Neural progenitor cell (in vitro differentiated cells): Measurements from ENCODE around the gene RAB25. TPM values are rescaled to one million over a fixed set of nuclear protein-coding genes. Genes with fewer than 3 reads are reported as not detected.

Experiments used
- DNase-seq: peaks from one replicate; pipeline ENCODE4 v3.0.0-alpha.2; 2016; ENCODE audit warnings: low spot score
- H2AFZ ChIP-seq: fragments of 200-600 bp; sonication (generic); replicated peaks from 2 replicates; pipeline ENCODE4 v1.6.1; 2016; ENCODE audit warnings: antibody characterized with exemption
- H3F3A ChIP-seq: fragments of 200-600 bp; sonication (generic); 2 replicates; pipeline ENCODE4 v1.6.1; 2016; ENCODE audit warnings: antibody characterized with exemption, low read depth
- H3K27ac ChIP-seq: fragments of 200-600 bp; sonication (generic); 2 replicates; pipeline ENCODE4 v1.5.1; 2016; ENCODE audit warnings: mild to moderate bottlenecking
- H3K27me3 ChIP-seq: fragments of 200-600 bp; sonication (generic); 2 replicates; pipeline ENCODE4 v1.6.1; 2016; ENCODE audit warnings: mild to moderate bottlenecking, moderate library complexity
- H3K36me3 ChIP-seq: fragments of 200-600 bp; sonication (generic); 2 replicates; pipeline ENCODE4 v1.5.1; 2016
- H3K4me1 ChIP-seq: fragments of 200-600 bp; sonication (generic); 2 replicates; pipeline ENCODE4 v1.6.1; 2016; ENCODE audit warnings: mixed run types
- H3K4me2 ChIP-seq: fragments of 200-600 bp; sonication (generic); 2 replicates; pipeline ENCODE4 v1.6.1; 2016
- H3K4me3 ChIP-seq: fragments of 200-600 bp; sonication (generic); 2 replicates; pipeline ENCODE4 v1.5.1; 2016
- H3K79me2 ChIP-seq: fragments of 200-600 bp; sonication (generic); 2 replicates; pipeline ENCODE4 v1.6.1; 2016; ENCODE audit warnings: low read depth
- H3K9ac ChIP-seq: fragments of 200-600 bp; sonication (generic); 2 replicates; pipeline ENCODE4 v1.6.1; 2016
- H3K9me3 ChIP-seq: fragments of 200-600 bp; sonication (generic); 2 replicates; pipeline ENCODE4 v1.5.1; 2016; ENCODE audit warnings: low read depth
- H4K20me1 ChIP-seq: fragments of 200-600 bp; sonication (generic); 2 replicates; pipeline ENCODE4 v1.6.1; 2016; ENCODE audit warnings: low read depth
- H3K27ac Mint-ChIP-seq: 3 replicates; pipeline ENCODE4 v1.8.0; 2021; ENCODE audit warnings: mixed read lengths
- H3K27me3 Mint-ChIP-seq: 2 replicates; pipeline ENCODE4 v1.8.0; 2022; ENCODE audit warnings: low read depth, mild to moderate bottlenecking, inconsistent platforms, moderate library complexity, mixed read lengths; ENCODE audit not compliant: insufficient read depth
- H3K36me3 Mint-ChIP-seq: 3 replicates; pipeline ENCODE4 v1.8.0; 2021; ENCODE audit warnings: mixed read lengths
- H3K4me1 Mint-ChIP-seq: 3 replicates; pipeline ENCODE4 v1.8.0; 2021; ENCODE audit warnings: mixed read lengths
- H3K4me3 Mint-ChIP-seq: 3 replicates; pipeline ENCODE4 v1.8.0; 2021; ENCODE audit warnings: mild to moderate bottlenecking, moderate library complexity, mixed read lengths
- H3K9me3 Mint-ChIP-seq: 3 replicates; pipeline ENCODE4 v1.8.0; 2020; ENCODE audit warnings: mixed read lengths
- CTCF ChIP-seq: fragments of 200-600 bp; sonication (generic); IDR thresholded peaks from 2 replicates; pipeline ENCODE4 v1.5.1; 2017; ENCODE audit warnings: antibody characterized with exemption, mild to moderate bottlenecking
- EZH2 ChIP-seq: fragments of 200-600 bp; sonication (generic); IDR thresholded peaks from 2 replicates; pipeline ENCODE4 v1.6.1; 2017; ENCODE audit warnings: antibody characterized with exemption, mild to moderate bottlenecking, moderate library complexity
- EZH2phosphoT487 ChIP-seq: fragments of 200-600 bp; sonication (generic); IDR thresholded peaks from 2 replicates; pipeline ENCODE4 v1.6.1; 2017; ENCODE audit warnings: antibody characterized with exemption
- total RNA-seq: library from RNA; depleted of rRNA; stranded (reverse); fragments of >200 nt; gene quantifications from 2 replicates; pipeline ENCODE4 v1.2.3, GENCODE V29; 2015; ENCODE audit warnings: low replicate concordance

The RAB25 gene
- total RNA-seq, 1 donor from 2014 or later = 2.4 TPM

GRCh38 chr1:156111355-156111962, 50.5 kb downstream of the RAB25 start:
- Histone ChIP-seq H2AFZ (no peak overlapping the region), H3K27ac (no peak overlapping the region), H4K20me1 (peaks cover 100% of the 10 kb centered on the region), H3K27me3 (peaks cover 19% of the 10 kb centered on the region), H3K4me3 (no peak overlapping the region), H3F3A (peaks cover 27% of the 10 kb centered on the region), H3K36me3 (no peaks in the 10 kb centered on the region), H3K9ac (no peak overlapping the region), H3K9me3 (no peaks in the 10 kb centered on the region), H3K79me2 (peaks cover 23% of the 10 kb centered on the region), H3K4me2 (no peak overlapping the region), H3K4me1 (peaks cover 23% of the 10 kb centered on the region)
- Mint-ChIP-seq H3K36me3 (peaks cover 14% of the 10 kb centered on the region), H3K27ac (no peak overlapping the region), H3K9me3 (no peaks in the 10 kb centered on the region), H3K4me1 (peaks cover 57% of the 10 kb centered on the region), H3K27me3 (peaks cover 23% of the 10 kb centered on the region), H3K4me3 (no peak overlapping the region)
- no peak for DNase-seq
- TF ChIP-seq EZH2phosphoT487 (no peak), CTCF (no peak), EZH2 (no peak)

DNA sequence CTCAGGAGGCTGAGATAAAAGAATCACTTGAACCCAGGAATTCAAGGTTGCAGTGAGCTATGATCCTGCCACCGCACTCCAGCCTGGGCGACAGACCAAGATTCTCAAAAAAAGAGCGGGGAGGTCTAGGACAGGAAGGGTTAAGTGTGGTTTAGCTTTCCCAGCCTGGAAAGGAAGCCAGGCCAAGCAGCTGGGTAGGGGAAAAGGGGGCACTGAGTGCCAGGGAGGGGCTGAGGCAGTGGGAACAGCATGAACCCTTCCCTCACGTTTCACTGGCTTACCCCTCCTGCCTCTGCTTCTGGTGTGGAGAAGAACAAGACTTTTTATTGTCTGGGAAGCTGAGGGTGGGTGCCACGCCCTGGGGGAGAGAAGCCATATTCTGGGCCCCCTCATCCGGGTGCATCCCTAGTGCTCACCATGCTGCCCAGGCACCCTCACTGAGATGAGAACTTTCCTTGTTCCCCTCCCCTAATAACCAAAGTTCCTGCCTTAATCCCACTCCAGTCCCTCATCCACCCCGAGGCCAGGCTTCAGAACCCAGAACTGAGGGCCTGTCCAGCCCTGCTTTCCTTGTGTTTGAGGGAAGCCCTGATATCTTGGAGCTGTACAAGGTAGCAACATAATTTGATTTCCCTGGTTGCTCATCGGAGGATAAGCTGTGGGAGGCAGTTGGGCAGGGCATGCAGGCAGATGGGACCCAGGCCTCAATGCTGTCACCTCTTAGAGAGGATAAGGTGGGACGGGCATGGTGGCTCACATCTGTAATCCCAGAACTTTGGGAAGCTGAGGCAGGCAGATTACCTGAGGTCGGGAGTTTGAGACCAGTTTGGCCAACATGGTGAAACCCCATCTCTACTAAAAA, 51.5 kb downstream of the RAB25 start:
- H3K4me2 ChIP-seq = no peak overlapping the region
- Mint-ChIP-seq H3K27me3 (peaks cover 18% of the 10 kb centered on the region), H3K27ac (no peak overlapping the region), H3K4me1 (peaks cover 48% of the 10 kb centered on the region), H3K9me3 (no peaks in the 10 kb centered on the region), H3K4me3 (peak overlapping the region; percentile 55), H3K36me3 (peaks cover 14% of the 10 kb centered on the region)
- no peak overlapping the region for H2AFZ ChIP-seq
- peaks cover 19% of the 10 kb centered on the region for H3K27me3 ChIP-seq
- H3K36me3 ChIP-seq = no peaks in the 10 kb centered on the region
- H3F3A ChIP-seq = peaks cover 17% of the 10 kb centered on the region
- H4K20me1 ChIP-seq = peaks cover 100% of the 10 kb centered on the region
- no peaks in the 10 kb centered on the region for H3K9me3 ChIP-seq
- no peak overlapping the region for H3K27ac ChIP-seq
- H3K4me3 ChIP-seq = no peak overlapping the region
- H3K9ac ChIP-seq = no peak overlapping the region
- peaks cover 22% of the 10 kb centered on the region for H3K79me2 ChIP-seq
- TF ChIP-seq EZH2phosphoT487 = no peak
- no peak for DNase-seq
- peaks cover 14% of the 10 kb centered on the region for H3K4me1 ChIP-seq

- H2AFZ ChIP-seq = no peak overlapping the region
- H3K4me2 ChIP-seq = no peak overlapping the region
- H3K9ac ChIP-seq = no peak overlapping the region
- Mint-ChIP-seq H3K4me3 (peak overlapping the region; percentile 87), H3K36me3 (peaks cover 18% of the 10 kb centered on the region), H3K27me3 (peaks cover 16% of the 10 kb centered on the region), H3K4me1 (peaks cover 45% of the 10 kb centered on the region), H3K27ac (peak overlapping the region; percentile 89), H3K9me3 (no peaks in the 10 kb centered on the region)
- H3F3A ChIP-seq = peaks cover 17% of the 10 kb centered on the region
- peaks cover 100% of the 10 kb centered on the region for H4K20me1 ChIP-seq
- no peak for TF ChIP-seq EZH2
- TF ChIP-seq EZH2phosphoT487 = no peak
- no peak for TF ChIP-seq CTCF
- H3K9me3 ChIP-seq = no peaks in the 10 kb centered on the region
- H3K4me3 ChIP-seq = no peak overlapping the region
- peaks cover 14% of the 10 kb centered on the region for H3K4me1 ChIP-seq
- peaks cover 15% of the 10 kb centered on the region for H3K79me2 ChIP-seq
- H3K27me3 ChIP-seq = peaks cover 19% of the 10 kb centered on the region
- no peak overlapping the region for H3K27ac ChIP-seq
- no peaks in the 10 kb centered on the region for H3K36me3 ChIP-seq
- DNase-seq = peak; percentile 26
Measured at GRCh38 chr1:156113282-156113950, 52.5 kb downstream of the RAB25 start.
